ENCODE data around the gene DYNLT1. TPM values are rescaled to one million over a fixed set of nuclear protein-coding genes. Genes with fewer than 3 reads are reported as not detected.
"Not testable (repeated sequence)": the region's sequence is repeated elsewhere in the genome, so short reads cannot be mapped to it uniquely, and the experiment has no call there.

DYNLT1 gene
- total RNA-seq, 6 experiments from 2014 or later: 163 to 185 (median 170) TPM

DNA sequence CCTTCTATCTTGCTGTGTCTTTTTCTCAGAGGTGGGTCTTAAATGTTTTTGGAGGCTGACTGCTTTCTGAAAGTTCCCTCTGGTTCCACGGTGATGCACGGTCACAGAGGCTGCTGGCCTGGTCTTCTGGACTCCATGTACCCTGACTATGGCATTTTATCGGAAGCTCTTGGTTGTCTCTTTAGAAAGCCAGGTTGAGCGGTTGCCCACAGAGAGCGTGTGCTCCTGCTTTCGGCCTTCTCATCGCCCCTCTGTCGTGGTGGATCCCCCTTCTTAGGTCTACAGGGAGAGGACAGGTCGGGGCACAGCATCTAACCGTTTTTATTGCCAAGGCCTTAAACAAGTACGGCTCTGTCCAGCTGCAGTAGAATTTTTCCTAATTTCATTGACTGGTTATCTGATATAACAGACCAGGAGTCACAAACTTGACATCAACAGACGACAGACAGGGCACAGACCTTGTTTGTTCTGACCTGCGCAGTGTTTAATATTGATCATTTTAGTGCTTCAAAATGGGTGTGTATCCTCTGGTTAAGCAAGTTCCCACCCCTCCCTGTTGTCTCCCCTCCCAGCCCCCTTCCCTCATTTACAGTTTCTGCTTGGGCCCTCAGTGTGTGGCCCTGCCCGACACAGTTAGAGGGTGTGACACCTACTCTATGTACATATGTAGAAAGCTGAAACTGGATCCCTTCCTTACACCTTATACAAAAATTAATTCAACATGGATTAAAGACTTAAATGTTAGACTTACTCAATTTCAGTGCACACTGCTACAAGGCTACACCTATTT is 30.0 kb upstream of the DYNLT1 start:
- peaks cover 3% of the 10 kb centered on the region; the same call in 1 of the 2 replicates for H3K27me3 Mint-ChIP-seq (ENCODE audit: insufficient read depth)
- no peak overlapping the region for H3K4me3 Mint-ChIP-seq
- peaks cover 16% of the 10 kb centered on the region for H3K4me1 Mint-ChIP-seq (ENCODE audit: low read depth)
- H3K9me3 Mint-ChIP-seq: no peaks in the 10 kb centered on the region
- TF ChIP-seq, protein P1, sequence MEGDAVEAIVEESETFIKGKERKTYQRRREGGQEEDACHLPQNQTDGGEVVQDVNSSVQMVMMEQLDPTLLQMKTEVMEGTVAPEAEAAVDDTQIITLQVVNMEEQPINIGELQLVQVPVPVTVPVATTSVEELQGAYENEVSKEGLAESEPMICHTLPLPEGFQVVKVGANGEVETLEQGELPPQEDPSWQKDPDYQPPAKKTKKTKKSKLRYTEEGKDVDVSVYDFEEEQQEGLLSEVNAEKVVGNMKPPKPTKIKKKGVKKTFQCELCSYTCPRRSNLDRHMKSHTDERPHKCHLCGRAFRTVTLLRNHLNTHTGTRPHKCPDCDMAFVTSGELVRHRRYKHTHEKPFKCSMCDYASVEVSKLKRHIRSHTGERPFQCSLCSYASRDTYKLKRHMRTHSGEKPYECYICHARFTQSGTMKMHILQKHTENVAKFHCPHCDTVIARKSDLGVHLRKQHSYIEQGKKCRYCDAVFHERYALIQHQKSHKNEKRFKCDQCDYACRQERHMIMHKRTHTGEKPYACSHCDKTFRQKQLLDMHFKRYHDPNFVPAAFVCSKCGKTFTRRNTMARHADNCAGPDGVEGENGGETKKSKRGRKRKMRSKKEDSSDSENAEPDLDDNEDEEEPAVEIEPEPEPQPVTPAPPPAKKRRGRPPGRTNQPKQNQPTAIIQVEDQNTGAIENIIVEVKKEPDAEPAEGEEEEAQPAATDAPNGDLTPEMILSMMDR (IDR thresholded peaks at IDR 0.05): no peak
- H3K36me3 Mint-ChIP-seq (ENCODE audit: low read depth): no peaks in the 10 kb centered on the region
- DNase-seq: no peak
- H3K27ac Mint-ChIP-seq: no peak overlapping the region

DNA sequence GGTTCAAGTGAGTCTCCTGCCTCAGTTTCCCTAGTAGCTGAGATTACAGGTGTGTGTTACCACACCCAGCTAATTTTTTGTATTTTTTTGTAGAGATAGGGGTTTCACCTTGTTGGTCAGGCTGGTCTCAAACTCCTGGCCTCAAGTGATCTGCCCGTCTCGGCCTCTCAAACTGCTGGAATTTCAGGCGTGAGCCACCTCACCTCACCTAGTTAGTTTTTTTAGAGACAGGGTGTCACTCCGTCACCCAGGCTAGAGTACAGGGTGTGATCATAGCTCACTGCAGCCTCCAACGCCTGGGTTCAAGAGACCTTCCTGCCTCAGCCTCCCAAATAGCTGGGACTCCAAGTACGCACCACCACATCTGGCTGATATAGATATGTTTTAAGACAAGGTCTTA is 28.2 kb upstream of the DYNLT1 start:
- Mint-ChIP-seq H3K4me3 (no peak overlapping the region), H3K9me3 (no peaks in the 10 kb centered on the region), H3K4me1 (ENCODE audit: low read depth) (peaks cover 18% of the 10 kb centered on the region), H3K36me3 (ENCODE audit: low read depth) (no peaks in the 10 kb centered on the region), H3K27ac (no peak overlapping the region), H3K27me3 (ENCODE audit: insufficient read depth) (peaks cover 3% of the 10 kb centered on the region; the same call in 1 of the 2 replicates)
- TF ChIP-seq, protein P1 (IDR thresholded peaks at IDR 0.05): no peak
- no peak for DNase-seq

DNA sequence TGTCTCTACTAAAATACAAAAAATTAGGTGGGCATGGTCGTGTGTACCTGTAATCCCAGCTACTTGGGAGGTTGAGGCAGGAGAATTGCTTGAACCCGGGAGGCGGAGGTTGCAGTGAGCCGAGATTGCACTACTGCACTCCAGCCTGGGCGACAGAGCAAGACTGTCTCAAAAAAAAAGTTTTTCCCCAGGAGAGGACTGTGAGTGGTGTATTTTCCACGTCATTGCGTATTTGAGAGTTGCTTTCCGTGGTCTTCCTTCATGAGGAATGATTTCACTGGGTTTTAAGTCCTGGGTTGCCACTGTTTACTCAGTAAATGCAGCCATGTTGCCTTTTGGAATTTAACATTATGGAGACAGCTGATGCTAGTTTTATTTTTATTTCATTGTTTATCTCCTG is 27.6 kb upstream of the DYNLT1 start:
- not testable (repeated sequence) for H3K4me3 Mint-ChIP-seq

DNA sequence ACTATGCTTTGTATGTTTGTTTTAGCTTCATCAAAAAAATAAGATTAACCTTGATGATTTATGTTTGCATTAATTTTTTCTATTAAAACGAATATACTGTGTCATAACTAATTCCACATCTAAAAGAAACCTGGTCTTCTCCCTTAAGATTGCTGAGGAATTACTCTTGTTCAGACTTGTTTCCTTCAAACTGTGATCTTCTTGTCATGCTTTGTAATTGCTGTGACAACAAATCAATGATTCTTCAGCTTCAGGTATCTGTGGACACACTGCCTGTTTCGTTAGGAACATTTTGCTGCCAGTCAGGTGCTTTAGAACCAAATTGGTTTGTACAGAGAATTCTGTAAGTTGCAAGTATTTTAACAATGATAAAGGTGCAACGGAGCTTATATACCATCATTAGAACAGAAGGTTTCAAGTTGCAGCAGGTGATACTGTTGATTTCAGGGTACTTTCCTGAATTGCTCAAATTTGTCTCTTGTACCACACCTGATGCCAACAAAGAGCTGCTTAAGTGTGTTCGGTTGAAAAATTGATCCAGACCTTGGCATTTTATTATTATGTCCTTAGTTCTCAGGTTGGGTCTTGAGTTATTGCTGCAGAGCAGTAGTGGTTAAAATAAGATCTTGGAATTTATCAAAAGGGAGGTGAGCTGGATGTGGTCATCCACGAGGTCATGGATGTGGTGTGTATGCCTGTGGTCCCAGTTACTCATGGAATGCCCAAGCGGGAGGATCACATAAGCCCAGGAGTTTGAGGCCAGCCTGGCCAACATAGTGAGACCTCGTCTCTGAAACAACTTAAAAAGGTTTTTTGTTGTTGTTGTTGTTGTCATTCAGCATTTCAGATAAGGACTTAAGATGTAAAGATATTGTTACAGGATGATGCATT is 24.8 kb upstream of the DYNLT1 start:
- no peak overlapping the region for H3K27ac Mint-ChIP-seq
- peaks cover 18% of the 10 kb centered on the region for H3K4me1 Mint-ChIP-seq (ENCODE audit: low read depth)
- DNase-seq: no peak
- TF ChIP-seq, protein P1 (IDR thresholded peaks at IDR 0.05): no peak
- H3K36me3 Mint-ChIP-seq (ENCODE audit: low read depth): no peaks in the 10 kb centered on the region
- no peak overlapping the region for H3K4me3 Mint-ChIP-seq
- no peaks in the 10 kb centered on the region for H3K9me3 Mint-ChIP-seq
- peaks cover 1% of the 10 kb centered on the region; the same call in 1 of the 2 replicates for H3K27me3 Mint-ChIP-seq (ENCODE audit: insufficient read depth)

More for the DNA sequence above, 27.6 kb upstream of the DYNLT1 start:
- DNase-seq; H3K27me3 Mint-ChIP-seq (ENCODE audit: insufficient read depth); H3K9me3 Mint-ChIP-seq; H3K27ac Mint-ChIP-seq; H3K36me3 Mint-ChIP-seq (ENCODE audit: low read depth): not testable (repeated sequence)
- peaks cover 18% of the 10 kb centered on the region for H3K4me1 Mint-ChIP-seq (ENCODE audit: low read depth)

DNA sequence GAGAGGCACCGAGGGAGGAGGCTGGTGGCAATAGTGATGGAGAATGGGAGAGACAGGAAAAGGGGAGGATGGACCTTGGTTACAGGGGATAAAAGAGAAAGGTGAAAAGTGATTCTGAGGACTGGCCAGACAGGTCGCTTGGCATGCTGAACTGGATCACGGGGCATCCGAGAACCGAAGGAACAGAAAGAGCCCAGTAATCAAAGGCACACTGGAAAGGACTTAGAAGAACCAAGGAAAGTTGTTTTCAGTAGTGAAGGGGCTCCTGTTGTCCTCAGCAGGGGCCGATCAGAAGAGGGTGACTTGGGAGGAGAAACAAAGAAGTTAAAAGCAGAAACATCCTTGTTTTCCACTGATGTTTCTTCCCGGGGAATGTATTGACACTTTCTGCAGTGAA is 24.2 kb upstream of the DYNLT1 start:
- H3K36me3 Mint-ChIP-seq (ENCODE audit: low read depth): no peaks in the 10 kb centered on the region
- TF ChIP-seq, protein P1 (IDR thresholded peaks at IDR 0.05): no peak
- no peak for DNase-seq

More for the DNA sequence above, 24.2 kb upstream of the DYNLT1 start:
- Mint-ChIP-seq H3K27ac (no peak overlapping the region), H3K4me3 (no peak overlapping the region), H3K9me3 (no peaks in the 10 kb centered on the region), H3K4me1 (ENCODE audit: low read depth) (peaks cover 18% of the 10 kb centered on the region), H3K27me3 (ENCODE audit: insufficient read depth) (no peaks in the 10 kb centered on the region)
